DND-41 (cell line): Measurements from ENCODE around the gene OLR1.

Experiments
- ATAC-seq: fragments of 200-7000 bp; cut with Tn5 transposase; 3 replicates; pipeline ENCODE4 v1.9.1; 2021; ENCODE audit warnings: low read depth; ENCODE audit not compliant: insufficient read depth
- DNase-seq: peaks from one replicate; pipeline ENCODE4 v3.0.0-alpha.2; 2020
- H2AFZ ChIP-seq: 2 replicates; pipeline ENCODE4 v1.6.0; 2012; ENCODE audit warnings: low read depth, low read length
- H3K27ac ChIP-seq: 2 replicates; pipeline ENCODE4 v1.5.1; 2012; ENCODE audit warnings: low read length, inconsistent platforms
- H3K27me3 ChIP-seq: fragments of 200-600 bp; sonication (generic); 2 replicates; pipeline ENCODE4 v1.6.0; 2012; ENCODE audit warnings: low read length, mild to moderate bottlenecking, inconsistent platforms; ENCODE audit not compliant: insufficient read depth, poor library complexity
- H3K36me3 ChIP-seq: 2 replicates; pipeline ENCODE4 v1.5.1; 2012; ENCODE audit warnings: low read length, inconsistent platforms; ENCODE audit not compliant: insufficient read depth
- H3K4me1 ChIP-seq: 2 replicates; pipeline ENCODE4 v1.5.1; 2012; ENCODE audit warnings: mild to moderate bottlenecking, low read length; ENCODE audit not compliant: insufficient read depth
- H3K4me2 ChIP-seq: 2 replicates; pipeline ENCODE4 v1.6.0; 2012; ENCODE audit warnings: mild to moderate bottlenecking, moderate library complexity, low read length, inconsistent platforms; ENCODE audit not compliant: insufficient read depth
- H3K4me3 ChIP-seq, 2 experiments: fragments of 200-600 bp in 1 of 2; shearing (Covaris generic) in 1 of 2; 2 replicates each; pipeline ENCODE4 v1.5.1; 2012 to 2016; ENCODE audit warnings: inconsistent platforms in 2 of 2, low read length in 2 of 2, mild to moderate bottlenecking in 2 of 2, low read depth in 1 of 2, moderate library complexity in 1 of 2
- H3K79me2 ChIP-seq: 2 replicates; pipeline ENCODE4 v1.6.0; 2012; ENCODE audit warnings: low read length, inconsistent platforms; ENCODE audit not compliant: insufficient read depth
- H3K9ac ChIP-seq: 2 replicates; pipeline ENCODE4 v1.6.0; 2012; ENCODE audit warnings: low read depth, mild to moderate bottlenecking, inconsistent platforms, low read length, moderate library complexity
- H3K9me3 ChIP-seq: 2 replicates; pipeline ENCODE4 v1.5.1; 2012; ENCODE audit warnings: low read length, moderate library complexity, mild to moderate bottlenecking, inconsistent platforms; ENCODE audit not compliant: insufficient read depth, severe bottlenecking
- H4K20me1 ChIP-seq: 2 replicates; pipeline ENCODE4 v1.6.0; 2012; ENCODE audit warnings: low read length; ENCODE audit not compliant: insufficient read depth
- EZH2 ChIP-seq: IDR thresholded peaks from 3 replicates; pipeline ENCODE4 v1.6.1; 2012; ENCODE audit warnings: borderline replicate concordance, low read depth, mild to moderate bottlenecking, moderate library complexity, low read length, inconsistent platforms; ENCODE audit not compliant: severe bottlenecking
- TF ChIP-seq, protein P1 (sequence below): IDR thresholded peaks from 2 replicates; pipeline ENCODE4 v1.5.1; 2012; ENCODE audit warnings: borderline replicate concordance, low read length, moderate library complexity, mild to moderate bottlenecking; ENCODE audit not compliant: poor library complexity, severe bottlenecking; ENCODE audit errors: extremely low read depth

OLR1 gene

GRCh38 chr12:10158406-10158805 lies 13.5 kb downstream of the OLR1 start:
- ATAC-seq (no peak), DNase-seq (no peak)
- no peak overlapping the region for H3K27ac ChIP-seq
- no peaks in the 10 kb centered on the region for H3K36me3 ChIP-seq
- no peaks in the 10 kb centered on the region for H3K9me3 ChIP-seq
- H3K79me2 ChIP-seq, result no peaks in the 10 kb centered on the region
- H3K4me1 ChIP-seq, result peaks cover 3% of the 10 kb centered on the region
- TF ChIP-seq, protein P1, sequence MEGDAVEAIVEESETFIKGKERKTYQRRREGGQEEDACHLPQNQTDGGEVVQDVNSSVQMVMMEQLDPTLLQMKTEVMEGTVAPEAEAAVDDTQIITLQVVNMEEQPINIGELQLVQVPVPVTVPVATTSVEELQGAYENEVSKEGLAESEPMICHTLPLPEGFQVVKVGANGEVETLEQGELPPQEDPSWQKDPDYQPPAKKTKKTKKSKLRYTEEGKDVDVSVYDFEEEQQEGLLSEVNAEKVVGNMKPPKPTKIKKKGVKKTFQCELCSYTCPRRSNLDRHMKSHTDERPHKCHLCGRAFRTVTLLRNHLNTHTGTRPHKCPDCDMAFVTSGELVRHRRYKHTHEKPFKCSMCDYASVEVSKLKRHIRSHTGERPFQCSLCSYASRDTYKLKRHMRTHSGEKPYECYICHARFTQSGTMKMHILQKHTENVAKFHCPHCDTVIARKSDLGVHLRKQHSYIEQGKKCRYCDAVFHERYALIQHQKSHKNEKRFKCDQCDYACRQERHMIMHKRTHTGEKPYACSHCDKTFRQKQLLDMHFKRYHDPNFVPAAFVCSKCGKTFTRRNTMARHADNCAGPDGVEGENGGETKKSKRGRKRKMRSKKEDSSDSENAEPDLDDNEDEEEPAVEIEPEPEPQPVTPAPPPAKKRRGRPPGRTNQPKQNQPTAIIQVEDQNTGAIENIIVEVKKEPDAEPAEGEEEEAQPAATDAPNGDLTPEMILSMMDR, result no peak
- no peaks in the 10 kb centered on the region; the same call in 1 of the 2 replicates for H4K20me1 ChIP-seq
- H3K4me3 ChIP-seq, result no peak overlapping the region
- no peak overlapping the region for H3K4me2 ChIP-seq
- H3K9ac ChIP-seq, result no peak overlapping the region
- no peak overlapping the region for H2AFZ ChIP-seq
- peaks cover 20% of the 10 kb centered on the region for H3K27me3 ChIP-seq

DNA sequence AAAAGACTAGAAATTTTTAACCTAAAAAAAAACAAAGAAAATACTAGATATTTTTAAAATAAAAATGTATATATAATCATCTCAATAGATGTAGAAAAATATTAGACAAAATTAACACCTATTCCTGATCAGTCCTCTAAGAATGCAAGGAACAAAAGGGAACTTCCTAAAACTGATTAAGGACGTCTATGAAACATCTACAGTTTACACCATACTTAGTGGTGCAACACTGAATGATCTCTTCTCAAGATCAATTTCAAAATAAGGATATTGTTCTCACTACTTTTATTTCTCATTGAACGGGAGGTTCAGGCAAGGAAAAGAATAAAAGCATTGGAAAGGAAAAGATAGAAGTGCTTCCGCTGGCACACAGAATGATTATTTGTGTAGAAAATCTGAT lies 16.0 kb downstream of the OLR1 start:
- Histone ChIP-seq H4K20me1 (no peaks in the 10 kb centered on the region; the same call in 1 of the 2 replicates), H3K27ac (no peak overlapping the region), H3K27me3 (peaks cover 20% of the 10 kb centered on the region), H3K36me3 (no peaks in the 10 kb centered on the region), H2AFZ (no peak overlapping the region), H3K9me3 (no peaks in the 10 kb centered on the region), H3K4me3 (no peak overlapping the region), H3K79me2 (no peaks in the 10 kb centered on the region), H3K9ac (no peak overlapping the region), H3K4me2 (no peak overlapping the region), H3K4me1 (peaks cover 8% of the 10 kb centered on the region)
- ATAC-seq (no peak), DNase-seq (no peak)
- TF ChIP-seq, protein P1, result no peak
- no peak for TF ChIP-seq EZH2

DNA sequence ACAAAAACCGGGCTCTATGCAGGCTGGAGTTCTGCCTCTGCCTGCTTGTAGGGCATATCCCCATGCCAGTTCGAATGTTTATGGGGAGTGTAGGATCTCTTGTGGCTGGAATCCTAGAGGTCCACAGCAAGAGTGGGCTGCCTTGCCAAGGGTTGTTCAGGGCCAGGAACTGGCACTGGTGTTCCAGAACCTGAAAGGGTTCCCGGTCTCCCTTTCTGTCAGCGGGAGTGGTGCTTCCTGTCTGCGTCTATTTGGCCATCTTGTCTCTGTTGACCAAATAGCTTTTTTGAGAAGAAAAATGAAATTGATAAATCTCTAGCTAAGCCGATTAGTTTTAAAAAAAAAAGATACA lies 17.8 kb downstream of the OLR1 start:
- Histone ChIP-seq H2AFZ (no peak overlapping the region), H3K4me3 (no peak overlapping the region), H3K27ac (no peak overlapping the region), H3K9me3 (no peaks in the 10 kb centered on the region), H3K79me2 (no peaks in the 10 kb centered on the region), H4K20me1 (no peaks in the 10 kb centered on the region; the same call in 1 of the 2 replicates), H3K36me3 (no peaks in the 10 kb centered on the region), H3K27me3 (peaks cover 11% of the 10 kb centered on the region), H3K4me2 (no peak overlapping the region), H3K9ac (no peak overlapping the region), H3K4me1 (peaks cover 8% of the 10 kb centered on the region)
- no peak for TF ChIP-seq EZH2
- TF ChIP-seq, protein P1, result no peak
- DNase-seq (no peak), ATAC-seq (no peak)
